NCI-H1417 treated with DMSO at 0.1 percent for 48 hours (cell line): ENCODE data around the gene CSNK2B.
"Not testable (repeated sequence)": the region's sequence is repeated elsewhere in the genome, so short reads cannot be mapped to it uniquely, and the experiment has no call there.

ENCODE experiments used
- DNase-seq: peaks from one replicate; lab custom pipeline; 2025; lab: John Stamatoyannopoulos, UW

CSNK2B gene

GRCh38 chr6:31687860-31688693 is 22.2 kb downstream of the CSNK2B start:
- DNase-seq = no peak

- no peak for DNase-seq
Measured at GRCh38 chr6:31689249-31690110, 23.6 kb downstream of the CSNK2B start.

- DNase-seq = no peak
Measured at GRCh38 chr6:31690231-31691077, 24.6 kb downstream of the CSNK2B start.

DNA sequence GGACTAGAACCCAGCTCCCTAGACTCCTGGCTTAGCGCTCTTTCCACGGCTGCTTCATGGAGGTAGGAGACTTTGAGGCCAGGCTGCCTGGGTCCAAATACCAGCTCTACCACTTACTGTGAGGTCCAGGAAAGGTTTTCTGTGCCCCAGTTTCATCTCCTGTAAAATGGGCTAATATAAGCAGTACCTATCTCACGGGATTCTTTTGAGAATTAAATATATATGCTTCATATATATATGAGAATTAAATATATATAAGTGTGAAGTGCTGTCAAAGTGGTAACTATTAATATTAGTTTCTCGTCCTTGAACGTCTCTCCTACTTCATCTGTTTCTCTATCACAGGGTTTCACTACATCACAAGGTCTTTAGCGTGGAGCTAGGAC is 25.2 kb downstream of the CSNK2B start:
- DNase-seq = no peak

GRCh38 chr6:31691564-31692108 is 25.8 kb downstream of the CSNK2B start:
- no peak for DNase-seq

DNA sequence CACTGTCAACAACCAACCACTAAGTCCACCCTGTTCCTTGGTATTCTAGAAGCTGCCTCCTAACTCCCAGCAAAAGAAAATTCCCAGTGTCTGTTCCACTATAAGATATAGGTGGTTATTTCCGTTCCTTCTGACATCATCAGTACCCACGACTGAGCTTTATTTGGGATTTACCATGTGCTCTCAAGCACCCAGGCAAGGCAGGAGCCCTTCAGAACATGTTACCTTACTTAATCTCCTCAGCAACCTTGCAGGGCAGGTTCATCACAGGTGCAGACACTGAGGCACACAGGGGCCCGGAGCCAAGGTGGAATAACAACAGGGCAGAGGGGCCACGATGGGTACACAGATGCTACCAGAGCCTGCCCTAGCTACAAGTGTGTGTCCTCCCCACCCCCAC is 26.5 kb downstream of the CSNK2B start:
- no peak for DNase-seq

- DNase-seq = no peak
Measured at GRCh38 chr6:31692886-31693285, 27.0 kb downstream of the CSNK2B start.

DNA sequence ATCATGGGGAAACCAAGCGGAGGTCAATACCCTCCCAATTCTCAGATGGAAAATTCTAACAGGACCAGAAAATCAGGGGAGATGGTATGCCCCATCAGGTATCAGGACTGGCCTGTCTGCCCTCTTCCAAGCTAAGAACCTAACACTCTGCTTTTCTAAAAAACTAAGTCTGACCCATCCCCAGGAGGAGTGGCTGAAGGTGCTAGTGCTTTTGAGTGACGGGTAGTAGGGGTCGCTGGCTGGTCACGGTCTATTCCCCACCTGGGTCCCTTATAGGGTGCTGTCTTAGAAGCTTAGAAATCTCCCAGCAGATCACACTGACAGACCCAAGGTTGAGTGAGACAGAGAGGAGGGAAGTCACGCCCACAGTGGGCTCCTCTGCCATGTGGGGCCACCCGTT is 27.7 kb downstream of the CSNK2B start:
- no peak for DNase-seq

- no peak for DNase-seq
Measured at GRCh38 chr6:31697555-31697954, 31.7 kb downstream of the CSNK2B start.

- DNase-seq = no peak
Measured at GRCh38 chr6:31700740-31701401, 35.0 kb downstream of the CSNK2B start.

GRCh38 chr6:31701666-31702404 is 36.0 kb downstream of the CSNK2B start:
- no peak for DNase-seq

GRCh38 chr6:31702405-31702818 is 36.5 kb downstream of the CSNK2B start:
- no peak for DNase-seq

- DNase-seq = peak; percentile 78
Measured at GRCh38 chr6:31702819-31703716, 37.2 kb downstream of the CSNK2B start, which contains the start of gene ABHD16A. ABHD16A (minus strand) TSS chr6:31703324; CDS start chr6:31703281, 43 bp downstream.

- DNase-seq = no peak
Measured at GRCh38 chr6:31705931-31706330, 40.1 kb downstream of the CSNK2B start.

DNA sequence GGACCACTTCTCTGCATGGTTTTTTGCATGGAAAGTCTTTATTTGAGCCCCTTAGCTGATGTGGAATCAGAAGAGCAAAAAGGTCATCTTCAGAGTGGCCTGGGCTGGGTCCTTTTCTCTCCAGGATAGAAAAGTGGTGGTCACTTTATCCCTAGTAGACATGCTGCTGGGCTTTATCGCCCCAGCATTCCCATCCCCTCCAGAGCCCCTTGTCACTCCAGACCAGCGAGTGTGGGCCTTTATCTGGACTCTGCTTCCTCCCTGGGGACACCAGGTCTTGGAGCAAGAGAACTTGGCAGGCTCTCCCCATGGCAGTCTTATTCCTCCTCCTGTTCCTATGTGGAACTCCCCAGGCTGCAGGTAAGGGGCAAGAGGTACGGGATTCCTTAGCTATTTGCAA is 40.7 kb downstream of the CSNK2B start, which contains the start of gene LY6G6F:
LY6G6F (plus strand) TSS at position 268 of the 400 bp plus-strand sequence; CDS start at position 309, 41 bp downstream.
- no peak for DNase-seq

- DNase-seq = no peak
Measured at GRCh38 chr6:31707701-31708100, 41.8 kb downstream of the CSNK2B start.

GRCh38 chr6:31708224-31708623 is 42.3 kb downstream of the CSNK2B start:
- DNase-seq = no peak

DNA sequence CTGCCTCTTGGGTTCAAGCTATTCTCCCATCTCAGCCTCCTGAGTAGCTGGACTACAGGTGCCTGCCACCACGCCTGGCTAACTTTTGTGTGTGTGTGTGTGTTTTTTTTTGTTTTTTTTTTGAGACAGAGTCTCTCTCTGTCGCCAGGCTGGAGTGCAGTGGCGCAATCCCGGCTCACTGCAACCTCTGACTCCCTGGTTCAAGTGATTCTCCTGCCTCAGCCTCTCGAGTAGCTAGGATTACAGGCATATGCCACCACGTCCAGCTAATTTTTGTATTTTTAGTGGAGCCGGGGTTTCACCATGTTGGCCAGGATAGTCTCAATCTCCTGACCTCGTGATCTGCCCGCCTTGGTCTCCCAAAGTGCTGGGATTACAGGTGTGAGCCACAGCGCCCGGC is 43.3 kb downstream of the CSNK2B start:
- DNase-seq = not testable (repeated sequence)

- DNase-seq = no peak
Measured at GRCh38 chr6:31710523-31711219, 44.8 kb downstream of the CSNK2B start.
